HCT116 (cell line): ENCODE results near the gene THADA. TPM values are rescaled to one million over a fixed set of nuclear protein-coding genes. Genes with fewer than 3 reads are reported as not detected.

Source experiments
- ATAC-seq: fragments of 200-7000 bp; cut with Tn5 transposase; 2 replicates; pipeline ENCODE4 v1.9.1; 2020; ENCODE audit warnings: mild to moderate bottlenecking, moderate library complexity
- BruUV-seq: library from RNA; stranded (reverse); fragments of 400-500 nt; replicated peaks from 2 replicates; lab custom pipeline; 2021; lab: Mats Ljungman, UMichigan
- CTCF ChIA-PET: fragments of 300-600 bp; sonication (Branson Sonifier 250); formaldehyde crosslinking; loops from one replicate; lab custom pipeline; 2021; ENCODE audit warnings: antibody characterized with exemption; lab: Charles Lee
- POLR2A ChIA-PET: fragments of 300-600, 350-600 bp; sonication (Branson Sonifier 250); formaldehyde crosslinking; loops from one replicate; lab custom pipeline; 2021; ENCODE audit warnings: antibody characterized with exemption; lab: Charles Lee
- RAD21 ChIA-PET, 2 experiments: fragments of 300-600 bp; sonication (Branson Sonifier 250); formaldehyde crosslinking; loops; one replicate each; lab custom pipeline; 2023; ENCODE audit warnings: low total read pairs in 2 of 2; ENCODE audit not compliant: uncharacterized antibody in 2 of 2, unreplicated experiment in 2 of 2, low non-redundant PET in 1 of 2; lab: Charles Lee
- DNase-seq: peaks from one replicate; pipeline ENCODE4 v3.0.0-alpha.2; 2010; ENCODE audit warnings: low read depth, low spot score
- H2AFZ ChIP-seq: fragments of 200-600 bp; shearing (Covaris generic), sonication (generic); 2 replicates; pipeline ENCODE4 v1.6.1; 2017; ENCODE audit warnings: low read depth, mixed run types, mixed read lengths, antibody characterized with exemption, low read length; ENCODE audit not compliant: poor library complexity, severe bottlenecking
- H3K27ac ChIP-seq: 2 replicates; pipeline ENCODE4 v1.5.1; 2012; ENCODE audit warnings: low read depth, low read length
- H3K27me3 ChIP-seq: fragments of 200-600 bp; sonication (generic); 2 replicates; pipeline ENCODE4 v1.6.1; 2016; ENCODE audit warnings: mixed run types, low read length, mixed read lengths; ENCODE audit not compliant: insufficient read depth
- H3K36me3 ChIP-seq, 2 experiments: fragments of 200-500 bp in 1 of 2; fragments of 200-600 bp in 1 of 2; sonication (Bioruptor generic) in 1 of 2; sonication (generic) in 1 of 2; 2 replicates each; pipeline versions ENCODE4 v1.5.1 to v1.6.1; 2014 to 2016; ENCODE audit warnings: low read length in 2 of 2, inconsistent platforms in 1 of 2, mixed read lengths in 1 of 2, mixed run types in 1 of 2; ENCODE audit not compliant: insufficient read depth in 2 of 2, control insufficient read depth in 1 of 2
- H3K4me1 ChIP-seq, 2 experiments: fragments of 200-600 bp in 1 of 2; sonication (generic) in 1 of 2; 2 replicates each; pipeline versions ENCODE4 v1.5.1 to v1.6.1; 2012 to 2017; ENCODE audit warnings: low read length in 2 of 2, inconsistent platforms in 1 of 2, mild to moderate bottlenecking in 1 of 2, mixed read lengths in 1 of 2, mixed run types in 1 of 2, moderate library complexity in 1 of 2; ENCODE audit not compliant: insufficient read depth in 2 of 2, control insufficient read depth in 1 of 2
- H3K4me2 ChIP-seq: fragments of 200-600 bp; sonication (generic); 2 replicates; pipeline ENCODE4 v1.6.1; 2017; ENCODE audit warnings: mixed run types, low read length, mixed read lengths
- H3K4me3 ChIP-seq, 2 experiments: fragments of 200-600 bp in 1 of 2; sonication (generic) in 1 of 2; replicated peaks in 1 of 2; 2 replicates each; pipeline ENCODE4 v1.5.1; 2011 to 2016; ENCODE audit warnings: low read length in 2 of 2, control low read depth in 1 of 2, low read depth in 1 of 2, mild to moderate bottlenecking in 1 of 2, mixed read lengths in 1 of 2, mixed run types in 1 of 2
- H3K79me2 ChIP-seq: fragments of 200-600 bp; sonication (generic); 2 replicates; pipeline ENCODE4 v1.6.1; 2017; ENCODE audit warnings: mild to moderate bottlenecking, mixed run types, low read length, moderate library complexity, mixed read lengths; ENCODE audit not compliant: insufficient read depth
- H3K9ac ChIP-seq: fragments of 200-600 bp; sonication (generic); 2 replicates; pipeline ENCODE4 v1.6.1; 2016; ENCODE audit warnings: low read length, mixed read lengths
- H3K9me2 ChIP-seq: fragments of 200-600 bp; sonication (generic), shearing (Covaris generic); 2 replicates; pipeline ENCODE4 v1.6.1; 2017; ENCODE audit warnings: mixed run types, mild to moderate bottlenecking, moderate library complexity; ENCODE audit not compliant: insufficient read depth
- H3K9me3 ChIP-seq, 2 experiments: fragments of 200-500 bp in 1 of 2; fragments of 200-600 bp in 1 of 2; sonication (Bioruptor generic) in 1 of 2; sonication (generic) in 1 of 2; 2 replicates each; pipeline ENCODE4 v1.6.1; 2014 to 2017; ENCODE audit warnings: low read length in 2 of 2, mixed read lengths in 2 of 2, inconsistent platforms in 1 of 2, low read depth in 1 of 2, mild to moderate bottlenecking in 1 of 2, mixed run types in 1 of 2, moderate library complexity in 1 of 2; ENCODE audit not compliant: control insufficient read depth in 1 of 2, insufficient read depth in 1 of 2
- H4K20me1 ChIP-seq: fragments of 200-600 bp; sonication (generic), shearing (Covaris generic); 2 replicates; pipeline ENCODE4 v1.6.1; 2017; ENCODE audit warnings: mixed run types, mild to moderate bottlenecking, moderate library complexity; ENCODE audit not compliant: insufficient read depth
- ATF3 ChIP-seq: IDR thresholded peaks from 2 replicates; pipeline ENCODE4 v1.6.1; 2012
- CBX3 ChIP-seq: IDR thresholded peaks from 2 replicates; pipeline ENCODE4 v1.6.1; 2012; ENCODE audit warnings: low read depth
- CEBPB ChIP-seq: IDR thresholded peaks from 2 replicates; pipeline ENCODE4 v1.6.1; 2012; ENCODE audit warnings: low read depth
- EGR1 ChIP-seq: IDR thresholded peaks from 2 replicates; pipeline ENCODE4 v1.6.1; 2012; ENCODE audit warnings: low read depth
- ELF1 ChIP-seq: IDR thresholded peaks from 2 replicates; pipeline ENCODE4 v1.6.1; 2012; ENCODE audit warnings: low read depth, borderline replicate concordance
- EZH2 ChIP-seq: fragments of 200-600 bp; sonication (generic); IDR thresholded peaks from 2 replicates; pipeline ENCODE4 v1.6.1; 2017; ENCODE audit warnings: antibody characterized with exemption, mixed run types
- EZH2phosphoT487 ChIP-seq: fragments of 200-600 bp; IDR thresholded peaks from 2 replicates; pipeline ENCODE4 v1.6.1; 2018; ENCODE audit warnings: antibody characterized with exemption, borderline replicate concordance
- POLR2A ChIP-seq: IDR thresholded peaks from 2 replicates; pipeline ENCODE4 v1.7.0; 2011; ENCODE audit warnings: borderline replicate concordance; ENCODE audit not compliant: insufficient read depth, insufficient read length; ENCODE audit errors: extremely low read depth
- REST ChIP-seq: IDR thresholded peaks from 2 replicates; pipeline ENCODE4 v1.6.1; 2012; ENCODE audit warnings: low read depth
- SIN3A ChIP-seq: IDR thresholded peaks from 2 replicates; pipeline ENCODE4 v1.6.1; 2012; ENCODE audit warnings: low read depth
- TCF7L2 ChIP-seq: IDR thresholded peaks from 2 replicates; pipeline ENCODE4 v1.7.0; 2011; ENCODE audit warnings: borderline replicate concordance, inconsistent platforms; ENCODE audit not compliant: insufficient read depth, insufficient read length; ENCODE audit errors: extremely low read depth
- YY1 ChIP-seq: IDR thresholded peaks from 2 replicates; pipeline ENCODE4 v1.6.1; 2011; ENCODE audit warnings: low read length, low read depth, moderate library complexity, mild to moderate bottlenecking; ENCODE audit not compliant: insufficient replicate concordance; ENCODE audit errors: extremely low read depth
- ZBTB33 ChIP-seq: IDR thresholded peaks from 2 replicates; pipeline ENCODE4 v1.6.1; 2011; ENCODE audit warnings: mild to moderate bottlenecking, low read length, moderate library complexity; ENCODE audit not compliant: insufficient replicate concordance; ENCODE audit errors: extremely low read depth
- ZFX ChIP-seq: fragments of 450-650 bp; IDR thresholded peaks from 2 replicates; pipeline ENCODE4 v1.6.1; 2017
- ZNF274 ChIP-seq: fragments of 200-500 bp; sonication (Bioruptor generic); IDR thresholded peaks from 2 replicates; pipeline ENCODE4 v1.6.1; 2014; ENCODE audit warnings: mild to moderate bottlenecking, low read depth, low read length, inconsistent platforms
- intact Hi-C: fragments of 100-400 bp; cut with micrococcal nuclease; formaldehyde crosslinking; loops from 2 replicates; pipeline ENCODE4 v1.10.0; 2022
- total RNA-seq: library from RNA; stranded (reverse); gene quantifications from one replicate; pipeline ENCODE4 v1.2.1, GENCODE V29; 2021; ENCODE audit not compliant: unreplicated experiment
- TF ChIP-seq, protein P1 (sequence below): IDR thresholded peaks from 2 replicates; pipeline ENCODE4 v1.6.1; 2012
- TF ChIP-seq, protein P2 (sequence below), 3 experiments: fragments of 200-600 bp in 1 of 3; sonication (generic) in 1 of 3; IDR thresholded peaks in 2 of 3; conservative IDR thresholded peaks in 1 of 3; 2 replicates each; pipeline ENCODE4 v1.5.1; 2012 to 2017; ENCODE audit warnings: low read depth in 2 of 3, low read length in 2 of 3, antibody characterized with exemption in 1 of 3, borderline replicate concordance in 1 of 3, control low read depth in 1 of 3, mild to moderate bottlenecking in 1 of 3, mixed read lengths in 1 of 3, mixed run types in 1 of 3, moderate library complexity in 1 of 3; ENCODE audit not compliant: insufficient read depth in 1 of 3

The THADA gene
- total RNA-seq, 1 experiment from 2014 or later: 30.7 TPM

GRCh38 chr2:43202289-43202688, 393.5 kb downstream of the THADA start (continued):
- TF ChIP-seq ATF3 (no peak), EZH2 (no peak)
- TF ChIP-seq, all 23 proteins: peak for 0

DNA sequence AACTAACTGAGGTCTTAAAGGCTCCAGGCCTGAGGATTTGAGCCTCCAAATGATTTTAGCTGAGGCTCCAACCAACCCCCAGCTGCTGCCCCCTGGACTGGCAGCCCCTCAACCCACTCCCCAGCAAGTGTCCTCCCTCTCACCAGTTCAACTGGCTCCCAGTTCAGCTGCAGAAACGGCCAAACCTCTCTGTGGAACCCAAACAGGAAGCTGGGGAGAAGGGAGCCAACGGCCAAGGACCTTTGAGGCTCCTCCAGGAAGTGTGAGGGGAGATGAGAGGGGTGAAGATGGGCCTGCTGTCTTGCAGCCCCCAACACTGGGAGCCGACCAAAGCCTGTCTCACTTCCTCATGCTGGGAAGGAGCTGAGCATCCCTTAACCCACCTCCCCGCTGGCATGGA, 394.3 kb downstream of the THADA start:
- Histone ChIP-seq H3K4me1 (peaks cover 12 to 17% of the 10 kb centered on the region in 2 experiments), H3K27me3 (no peaks in the 10 kb centered on the region), H3K4me3 (no peak overlapping the region), H3K4me2 (no peak overlapping the region), H4K20me1 (no peaks in the 10 kb centered on the region), H3K79me2 (no peaks in the 10 kb centered on the region), H3K9me2 (no peaks in the 10 kb centered on the region), H3K27ac (no peak overlapping the region), H3K9me3 (no peaks in the 10 kb centered on the region), H3K36me3 (no peaks in the 10 kb centered on the region), H3K9ac (no peak overlapping the region), H2AFZ (no peak overlapping the region)
- TF ChIP-seq EZH2phosphoT487 (no peak), SIN3A (no peak), YY1 (no peak), REST (no peak), TCF7L2 (no peak), CBX3 (no peak), ZNF274 (no peak), POLR2A (no peak), ZFX (no peak), ELF1 (no peak), ZBTB33 (no peak), EGR1 (no peak), CEBPB (no peak), ATF3 (no peak)
- TF ChIP-seq, protein P1, sequence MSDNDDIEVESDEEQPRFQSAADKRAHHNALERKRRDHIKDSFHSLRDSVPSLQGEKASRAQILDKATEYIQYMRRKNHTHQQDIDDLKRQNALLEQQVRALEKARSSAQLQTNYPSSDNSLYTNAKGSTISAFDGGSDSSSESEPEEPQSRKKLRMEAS: no peak
- TF ChIP-seq, protein P2, sequence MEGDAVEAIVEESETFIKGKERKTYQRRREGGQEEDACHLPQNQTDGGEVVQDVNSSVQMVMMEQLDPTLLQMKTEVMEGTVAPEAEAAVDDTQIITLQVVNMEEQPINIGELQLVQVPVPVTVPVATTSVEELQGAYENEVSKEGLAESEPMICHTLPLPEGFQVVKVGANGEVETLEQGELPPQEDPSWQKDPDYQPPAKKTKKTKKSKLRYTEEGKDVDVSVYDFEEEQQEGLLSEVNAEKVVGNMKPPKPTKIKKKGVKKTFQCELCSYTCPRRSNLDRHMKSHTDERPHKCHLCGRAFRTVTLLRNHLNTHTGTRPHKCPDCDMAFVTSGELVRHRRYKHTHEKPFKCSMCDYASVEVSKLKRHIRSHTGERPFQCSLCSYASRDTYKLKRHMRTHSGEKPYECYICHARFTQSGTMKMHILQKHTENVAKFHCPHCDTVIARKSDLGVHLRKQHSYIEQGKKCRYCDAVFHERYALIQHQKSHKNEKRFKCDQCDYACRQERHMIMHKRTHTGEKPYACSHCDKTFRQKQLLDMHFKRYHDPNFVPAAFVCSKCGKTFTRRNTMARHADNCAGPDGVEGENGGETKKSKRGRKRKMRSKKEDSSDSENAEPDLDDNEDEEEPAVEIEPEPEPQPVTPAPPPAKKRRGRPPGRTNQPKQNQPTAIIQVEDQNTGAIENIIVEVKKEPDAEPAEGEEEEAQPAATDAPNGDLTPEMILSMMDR (IDR thresholded peaks at IDR 0.05 in 2 of 3, conservative IDR thresholded peaks at IDR 0.05 in 1 of 3; ENCODE audit: borderline replicate concordance in 1 of 3, insufficient read depth in 1 of 3, low read depth in 2 of 3, low read length in 2 of 3): no peak
- no TSS peak for BruUV-seq
- DNase-seq (no peak), ATAC-seq (no peak)
- POLR2A ChIA-PET: no interaction called here
- CTCF ChIA-PET: no interaction called here
- RAD21 ChIA-PET: no interaction called here
- intact Hi-C loops: no loop called here
